Stimulated activated CD4-positive, alpha-beta T cell treated with anti-CD3 and anti-CD28 coated beads, Interleukin-2, amount 100 ng/mL, for 24 hours (primary cell): ENCODE results near the gene KLF4.

ENCODE experiments used
- DNase-seq, 2 donors: peaks; one replicate each; pipeline ENCODE4 v3.0.0-alpha.2; 2020

The KLF4 gene

GRCh38 chr9:107447834-107448233 is 41.7 kb downstream of the KLF4 start:
- no peak for DNase-seq

- DNase-seq: no peak
Measured at GRCh38 chr9:107447081-107447480, 42.5 kb downstream of the KLF4 start.

GRCh38 chr9:107446491-107446890 is 43.1 kb downstream of the KLF4 start:
- DNase-seq: no peak

- no peak for DNase-seq
Measured at GRCh38 chr9:107443786-107444185, 45.8 kb downstream of the KLF4 start.

- no peak for DNase-seq
Measured at GRCh38 chr9:107439991-107440456, 49.5 kb downstream of the KLF4 start.

GRCh38 chr9:107438211-107439031 is 51.1 kb downstream of the KLF4 start:
- DNase-seq: no peak

GRCh38 chr9:107437716-107438115 is 51.9 kb downstream of the KLF4 start:
- DNase-seq: no peak

GRCh38 chr9:107435415-107435814 is 54.2 kb downstream of the KLF4 start:
- no peak for DNase-seq
